GM12872 (cell line): ENCODE results near the gene VPS37D.

Source experiments
- CTCF ChIP-seq: IDR thresholded peaks from 3 replicates; pipeline ENCODE4 v1.5.1; 2011; ENCODE audit warnings: low read depth, mild to moderate bottlenecking, low read length, moderate library complexity; ENCODE audit not compliant: insufficient read depth

Gene VPS37D

GRCh38 chr7:73647725-73648592, 19.7 kb upstream of the VPS37D start:
- 0 out of 3 replicates have a peak, but pooled peaks have one; percentile 1 for TF ChIP-seq CTCF

GRCh38 chr7:73648593-73649332, 18.9 kb upstream of the VPS37D start:
- no peak for TF ChIP-seq CTCF

DNA sequence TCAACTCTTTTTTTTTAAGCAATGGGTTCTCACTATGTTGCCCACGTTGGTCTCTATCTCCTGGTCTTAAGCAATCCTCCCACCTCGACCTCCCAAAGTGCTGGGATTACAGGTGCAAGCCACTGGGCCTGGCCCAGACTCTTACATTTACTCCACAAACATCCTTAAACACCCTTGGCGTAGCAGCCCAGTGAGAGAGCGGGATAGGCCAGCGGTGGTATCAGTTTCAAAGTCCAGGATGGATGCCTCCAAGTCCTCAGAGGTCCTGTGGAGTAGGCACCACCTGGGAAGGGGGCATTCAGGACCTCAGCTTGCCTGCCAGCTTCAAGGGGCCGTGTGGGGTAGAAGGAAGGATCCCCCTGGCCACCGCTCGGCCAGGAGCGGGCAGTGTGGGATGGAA, 18.1 kb upstream of the VPS37D start:
- no peak for TF ChIP-seq CTCF

DNA sequence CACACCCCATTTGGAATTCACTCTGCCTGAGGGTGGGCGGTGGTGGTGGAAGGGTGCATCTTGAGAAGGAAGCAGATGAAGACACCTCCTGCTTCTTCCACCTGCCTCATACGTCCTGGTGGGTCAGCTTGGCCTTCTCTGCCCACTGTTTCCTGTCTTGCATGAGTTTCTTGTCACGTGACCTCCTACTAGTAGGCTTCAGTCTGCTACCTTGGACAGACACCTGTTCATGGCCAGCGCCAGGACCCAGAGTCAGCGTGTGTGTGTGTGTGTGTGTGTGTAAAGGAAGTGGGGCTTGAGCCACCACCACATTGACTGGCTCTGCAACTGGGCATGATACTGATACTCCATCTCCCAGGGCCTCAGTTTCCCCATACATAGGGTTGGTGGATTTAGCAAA, 17.1 kb upstream of the VPS37D start:
- no peak for TF ChIP-seq CTCF

- no peak for TF ChIP-seq CTCF
Measured at GRCh38 chr7:73652541-73652949, 15.1 kb upstream of the VPS37D start.

- TF ChIP-seq CTCF, result no peak
Measured at GRCh38 chr7:73659983-73660382, 7.6 kb upstream of the VPS37D start.

- no peak for TF ChIP-seq CTCF
Measured at GRCh38 chr7:73663033-73663432, 4.6 kb upstream of the VPS37D start.
